ENCODE results near the gene SLC41A1. TPM values are rescaled to one million over a fixed set of nuclear protein-coding genes. Genes with fewer than 3 reads are reported as not detected.

Gene SLC41A1
- total RNA-seq, result 20.0 and 20.3 TPM in 2 replicates

DNA sequence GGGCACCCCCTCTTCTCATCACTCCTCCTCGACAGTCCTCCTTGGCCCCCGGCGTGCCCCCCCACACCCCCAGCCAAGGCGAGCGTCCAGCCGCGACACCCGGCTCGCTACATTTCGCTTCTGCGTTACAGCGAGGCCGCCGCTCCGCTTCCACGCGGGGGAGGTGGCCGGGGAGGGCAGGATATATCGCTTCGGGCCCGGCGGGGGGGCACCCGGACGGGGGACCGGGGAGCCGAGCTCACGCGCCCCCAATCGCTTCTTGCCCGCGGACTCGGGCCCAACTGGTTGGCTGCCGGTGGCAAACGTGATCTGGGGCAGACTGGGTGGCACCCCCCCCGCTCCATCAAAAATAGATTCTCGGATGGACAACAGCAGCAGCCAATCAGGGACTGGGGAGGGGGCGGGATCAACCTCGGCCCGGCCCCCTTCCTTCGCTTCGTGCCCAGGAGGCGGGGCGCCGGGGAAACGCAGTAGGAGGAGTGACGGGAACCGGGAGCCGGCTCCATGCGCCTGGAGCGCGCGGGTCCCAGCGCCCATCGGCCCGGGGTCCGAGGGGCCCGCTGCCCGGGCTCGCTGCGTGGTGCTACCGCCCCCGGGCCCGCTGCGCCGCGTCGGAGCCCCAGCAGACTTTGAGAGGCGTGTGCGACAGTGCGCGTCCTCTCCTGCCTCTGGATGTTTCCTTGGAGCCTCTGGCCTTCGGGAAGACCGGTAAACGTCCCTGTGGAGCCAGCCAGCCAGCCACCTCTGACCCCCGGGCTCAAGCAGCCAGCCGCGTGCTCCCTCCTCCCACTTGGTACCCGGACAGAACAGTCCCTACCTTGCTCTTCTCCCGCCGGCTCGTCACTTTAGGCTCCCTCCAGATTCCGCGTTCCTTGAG is at the start of gene SLC41A1:
Gene SLC41A1 (minus strand): TSS at position 321 of the 877 bp plus-strand sequence. CDS start 2,757 bp downstream, outside the sequence.

DNA sequence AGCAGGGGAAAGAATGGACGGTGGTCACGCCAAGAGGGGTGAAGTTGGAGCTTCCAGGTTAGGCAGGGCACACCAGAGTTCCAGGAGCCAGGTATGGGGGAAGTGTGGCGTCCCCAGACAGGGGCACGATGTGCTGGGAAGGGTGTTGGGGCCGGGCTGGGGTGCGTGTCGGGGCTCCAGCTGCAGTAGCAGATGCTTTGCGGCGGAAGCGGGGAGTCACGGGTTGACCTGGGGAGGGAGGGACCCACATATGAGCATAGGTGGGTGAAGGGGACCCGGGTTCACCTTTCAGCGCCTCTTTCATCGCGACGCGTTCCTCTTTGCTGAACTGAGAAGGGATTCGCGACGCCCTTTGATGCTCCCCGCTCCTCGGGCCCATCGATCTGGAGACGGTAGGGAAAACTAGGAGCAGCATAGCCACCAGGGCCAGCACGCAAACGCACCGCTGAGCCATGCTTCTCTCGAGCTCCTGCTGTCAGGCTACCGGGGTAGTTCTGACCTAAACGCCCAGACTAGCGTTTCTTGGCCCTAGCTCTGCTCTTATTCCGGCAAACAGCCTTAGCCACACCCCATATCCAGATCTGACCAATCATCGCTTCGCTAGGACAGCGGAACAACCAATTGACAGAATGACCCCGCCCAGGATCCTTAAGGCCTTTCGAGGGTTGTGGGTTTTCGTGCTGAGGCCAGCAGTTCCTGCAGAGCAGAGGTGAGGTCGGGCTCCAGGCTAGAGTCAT is 36.8 kb upstream of the SLC41A1 start, which contains the start of gene PM20D1:
Gene PM20D1 (minus strand): TSS at position 514 of the 737 bp plus-strand sequence. CDS start 60 bp downstream, at position 454.

DNA sequence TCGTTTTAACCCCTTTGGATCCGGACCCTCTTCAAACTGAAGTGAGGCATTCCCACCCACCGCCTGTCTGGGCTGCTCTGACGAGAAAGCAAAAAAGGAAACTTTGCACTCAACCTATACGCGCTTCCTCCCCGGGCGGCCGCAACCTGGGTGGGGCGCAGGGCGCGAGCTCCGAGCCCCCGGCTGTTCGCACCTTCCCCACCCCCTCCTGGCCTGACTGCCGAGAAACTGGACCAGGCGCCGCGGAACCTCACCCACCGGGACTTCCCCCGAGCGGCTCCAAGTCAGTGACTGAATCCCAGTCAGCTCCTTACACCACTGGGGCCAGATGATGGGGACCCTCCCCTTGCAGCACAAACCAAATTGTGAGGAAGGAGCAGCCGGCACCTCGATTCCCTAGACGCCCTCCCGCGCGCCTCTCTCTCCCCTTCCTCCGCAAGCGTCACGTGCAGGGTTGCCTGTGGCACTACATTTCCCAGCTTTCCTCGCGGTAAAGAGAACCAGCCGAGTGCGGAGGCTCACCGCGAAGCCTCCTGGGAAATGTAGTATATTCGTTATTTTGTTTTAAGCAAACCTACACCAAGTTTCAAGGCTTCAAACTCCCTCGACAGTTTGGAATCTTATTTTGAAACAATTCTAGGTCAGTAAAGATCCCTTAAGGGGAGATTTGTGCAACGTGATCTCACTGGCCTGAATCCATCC is 37.8 kb downstream of the SLC41A1 start, which contains the start of gene RAB29:
Gene RAB29 (minus strand): TSS at position 468 of the 702 bp plus-strand sequence. CDS start 526 bp downstream, outside the sequence.

DNA sequence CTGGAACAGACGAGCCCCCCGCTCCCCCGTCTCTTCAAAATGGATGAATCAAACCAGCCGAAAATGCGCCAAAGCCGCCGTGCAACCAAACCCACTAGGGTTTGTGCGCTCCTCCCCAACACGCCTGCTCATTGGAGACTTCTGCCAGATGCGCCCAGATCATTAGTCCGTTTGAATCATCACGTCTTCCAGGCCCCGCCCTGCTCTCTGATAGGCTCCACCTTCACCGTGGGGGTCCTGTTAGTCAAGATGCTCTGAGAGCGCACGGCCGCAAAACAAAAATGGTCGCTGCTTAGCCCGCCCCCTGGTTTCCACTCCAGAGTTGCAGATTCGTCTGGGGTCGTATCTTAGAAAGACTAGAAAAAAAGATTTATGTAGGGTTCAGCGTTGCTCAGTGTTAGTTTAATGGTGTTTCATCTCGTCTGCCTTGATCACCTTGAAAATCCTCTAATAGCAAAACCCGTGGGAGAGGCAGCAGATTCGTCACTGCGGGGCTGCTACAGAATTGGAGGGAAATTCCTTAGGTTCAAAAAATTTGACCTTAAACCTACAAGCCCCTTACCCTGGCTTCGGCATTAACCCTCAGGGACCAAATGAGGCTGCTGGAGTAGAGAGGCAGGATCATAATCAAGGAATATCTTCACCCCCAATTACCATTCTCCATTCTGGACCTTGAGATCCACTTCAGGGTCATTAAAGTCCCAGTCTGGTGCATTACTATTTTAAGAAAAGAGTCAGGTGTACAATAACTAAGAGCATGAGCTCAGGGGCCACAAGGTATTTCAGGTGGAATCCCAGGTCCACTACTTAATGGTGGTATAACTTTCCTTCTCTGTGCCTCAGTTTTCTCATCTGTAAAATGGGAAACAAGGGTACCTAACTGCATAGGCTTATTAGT is 62.6 kb downstream of the SLC41A1 start, which contains the start of gene NUCKS1:
Gene NUCKS1 (minus strand): TSS at position 45 of the 898 bp plus-strand sequence. CDS start 209 bp downstream, outside the sequence.

Other genes starting within 250 kb of the SLC41A1 start
- gene ELK4, start 181.2 kb downstream of the SLC41A1 start, total RNA-seq, result 8.6 and 9.6 TPM in 2 replicates
- gene SLC45A3, start 132.7 kb downstream of the SLC41A1 start, total RNA-seq, result 3.6 and 3.7 TPM in 2 replicates
- 98.9 and 131 TPM in 2 replicates for gene NUCKS1, start 63.0 kb downstream of the SLC41A1 start, total RNA-seq
- gene RAB29, start 37.7 kb downstream of the SLC41A1 start, total RNA-seq, result 15.9 and 29.3 TPM in 2 replicates
- under 0.01 TPM in 2 replicates for gene PM20D1, start 36.9 kb upstream of the SLC41A1 start, total RNA-seq
- gene SLC26A9, start 130.3 kb upstream of the SLC41A1 start, total RNA-seq, result not detected in 2 replicates
- gene RAB7B, start 190.2 kb upstream of the SLC41A1 start, total RNA-seq, result 3.1 and 3.7 TPM in 2 replicates
- not detected in 2 replicates for gene CTSE, start 210.7 kb upstream of the SLC41A1 start, total RNA-seq
- gene RHEX, start 240.0 kb upstream of the SLC41A1 start, total RNA-seq, result not detected in 2 replicates

Measured in regular cardiac myocyte (primary cell).